ENCODE results near the gene SLC35G3.
A peak's percentile ranks its signal among the peaks of the same experiment; 100 is the strongest.
"Not testable (repeated sequence)": the region's sequence is repeated elsewhere in the genome, so short reads cannot be mapped to it uniquely, and the experiment has no call there.

SLC35G3 gene

DNA sequence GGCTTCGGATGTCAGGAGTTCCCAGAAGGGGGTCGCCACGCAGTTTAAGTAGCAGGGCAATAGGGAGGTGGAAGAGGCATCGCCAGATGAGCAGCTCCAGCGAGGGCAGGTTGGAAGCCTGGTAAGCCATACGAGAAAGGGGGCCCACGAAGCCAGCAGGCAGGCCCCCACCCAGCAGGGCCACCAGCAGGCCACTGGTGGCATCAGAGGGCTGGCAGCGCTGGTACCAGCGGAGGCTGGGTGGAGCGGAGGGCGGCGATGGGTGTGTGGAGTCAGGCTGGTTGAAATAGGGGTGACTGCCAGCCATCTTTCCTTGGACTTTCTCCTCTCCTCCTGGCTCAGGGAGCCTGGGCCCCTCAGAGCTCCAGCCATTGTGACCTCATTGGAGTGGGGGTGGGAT, at the start of gene SLC35G3:
SLC35G3 (minus strand) TSS at position 393 of the 400 bp plus-strand sequence; CDS start at position 307, 86 bp downstream.
- DNase-seq (ENCODE audit: low read depth, low spot score): not testable (repeated sequence)

DNA sequence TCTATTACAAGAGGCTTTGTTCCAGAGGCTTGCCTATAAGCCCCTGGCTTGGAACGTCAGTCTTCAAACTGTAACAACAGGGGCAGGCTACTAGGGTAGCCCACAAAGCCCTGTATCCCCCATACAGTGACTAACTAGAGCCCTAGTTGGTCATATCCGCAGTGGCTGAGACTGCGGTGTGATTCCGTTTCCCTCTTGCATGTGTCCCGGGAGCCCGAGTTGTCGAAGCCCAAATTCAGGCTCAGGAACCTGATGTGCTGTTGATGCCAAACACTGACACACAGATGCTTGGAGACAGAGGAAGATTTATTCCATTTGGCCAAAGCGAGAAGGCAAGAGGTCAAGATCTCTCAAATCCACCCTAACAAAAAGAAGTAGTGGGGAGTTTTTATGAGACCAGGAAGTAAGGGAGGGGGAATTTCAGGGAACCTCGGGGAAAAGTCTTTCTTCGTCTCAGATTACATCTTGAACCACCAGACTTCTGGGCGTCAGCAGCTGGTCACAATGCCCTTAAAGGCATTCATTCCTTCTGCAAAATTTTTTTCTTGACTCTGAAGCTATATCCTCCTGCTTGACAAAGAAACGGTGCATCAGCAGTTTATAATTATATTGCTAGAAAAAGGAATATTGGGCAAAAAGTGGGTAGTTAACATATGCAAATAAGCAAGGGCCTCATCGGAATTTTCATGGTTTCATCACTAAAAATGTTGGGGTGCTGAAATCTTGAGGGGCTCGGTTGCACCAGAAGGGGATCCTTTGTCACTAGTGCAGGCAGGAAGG, 49.6 kb upstream of the SLC35G3 start:
- DNase-seq (ENCODE audit: low read depth, low spot score): no peak

DNA sequence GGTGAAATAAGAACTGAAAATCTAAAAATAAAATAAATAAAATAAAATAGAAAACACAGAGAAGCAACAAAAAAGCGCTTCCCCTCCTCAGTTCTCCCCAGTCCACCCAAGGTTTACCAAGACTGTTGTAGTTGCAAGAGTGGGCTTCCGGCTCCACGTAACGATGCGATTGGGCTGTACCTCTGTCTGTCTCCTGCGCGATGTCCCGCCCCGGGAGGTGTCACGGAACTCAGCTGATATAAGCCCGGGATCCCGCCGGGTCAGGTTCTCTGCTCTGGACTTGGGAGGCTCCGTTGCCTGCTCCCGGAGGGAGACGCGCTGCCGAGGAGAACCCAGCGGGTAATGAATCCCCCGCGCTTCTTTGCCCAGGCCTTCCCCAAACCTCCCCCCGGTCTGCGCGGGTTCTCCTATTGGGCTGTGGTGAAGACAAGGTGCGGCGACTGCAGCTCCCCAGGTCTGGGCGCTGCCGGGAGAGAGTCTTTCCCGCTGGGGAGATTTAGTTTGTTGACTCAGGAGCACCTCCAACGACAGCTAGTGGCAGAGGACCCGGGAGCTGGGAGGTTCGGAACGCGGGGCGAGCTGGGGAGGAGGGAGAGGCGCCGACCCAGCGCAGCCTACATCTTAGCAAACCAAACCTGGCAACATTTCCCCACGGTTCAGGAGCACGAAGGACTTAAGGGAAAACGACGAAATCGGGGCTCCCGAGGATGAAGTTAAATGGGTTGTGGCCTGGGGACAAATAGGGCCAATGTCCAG, 48.8 kb upstream of the SLC35G3 start, which contains the start of gene SLFN5:
SLFN5 (plus strand) TSS at position 268 of the 756 bp plus-strand sequence. CDS start 15,619 bp downstream, outside the sequence.
- DNase-seq (ENCODE audit: low read depth, low spot score): peak; percentile 86

DNA sequence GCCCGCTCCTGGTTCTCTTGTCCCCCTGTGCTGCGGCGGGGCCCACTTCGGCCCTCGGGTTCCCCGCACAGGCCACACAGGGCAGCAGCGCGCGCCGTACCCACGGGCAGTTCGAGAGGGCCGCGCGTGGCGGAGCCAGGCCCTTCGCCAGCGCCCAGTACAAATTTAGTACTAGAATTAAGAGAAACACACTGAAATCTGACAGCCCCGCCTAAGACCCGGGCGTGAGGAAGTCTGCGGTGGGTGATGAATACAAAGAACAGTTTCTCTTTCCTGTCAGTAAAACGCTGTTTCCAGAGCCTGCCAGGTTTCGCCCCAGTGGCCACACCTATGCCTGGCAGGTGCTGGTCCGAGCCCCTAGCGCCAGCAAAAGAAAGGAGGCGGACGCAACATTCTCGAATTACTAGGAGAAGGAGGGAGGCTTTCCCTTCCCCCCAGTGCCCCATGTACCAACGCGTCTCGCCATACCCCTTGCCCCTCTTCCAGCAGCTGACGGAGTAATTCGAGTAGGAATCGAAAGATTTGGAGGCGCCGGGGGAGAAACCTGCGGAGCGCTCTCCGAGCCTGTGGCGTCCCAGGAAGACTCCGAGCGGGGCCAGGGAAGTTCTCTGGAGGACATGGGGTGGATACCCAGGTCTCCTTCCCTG, 48.1 kb upstream of the SLC35G3 start:
- DNase-seq (ENCODE audit: low read depth, low spot score): peak; percentile 69

DNA sequence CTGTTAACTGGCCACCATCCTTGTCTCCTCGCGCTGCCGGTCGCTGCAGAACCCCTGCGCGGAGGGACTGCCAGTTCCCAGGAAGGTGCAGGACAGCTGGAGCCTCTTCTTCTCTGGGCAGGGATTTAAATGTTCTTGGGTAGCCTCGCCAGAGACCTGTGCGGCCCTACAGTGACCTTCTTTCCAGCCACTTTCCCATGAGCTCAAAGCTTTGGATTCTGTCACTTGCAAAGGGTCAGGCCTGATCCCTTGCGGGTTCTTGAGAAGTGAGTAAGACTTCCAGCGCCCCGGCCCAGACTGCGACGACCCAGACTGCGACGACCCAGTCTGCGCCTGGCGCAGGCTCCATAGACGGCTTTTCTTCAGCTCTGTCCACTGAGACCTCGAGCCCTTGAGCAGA, 47.3 kb upstream of the SLC35G3 start:
- DNase-seq (ENCODE audit: low read depth, low spot score): no peak

DNA sequence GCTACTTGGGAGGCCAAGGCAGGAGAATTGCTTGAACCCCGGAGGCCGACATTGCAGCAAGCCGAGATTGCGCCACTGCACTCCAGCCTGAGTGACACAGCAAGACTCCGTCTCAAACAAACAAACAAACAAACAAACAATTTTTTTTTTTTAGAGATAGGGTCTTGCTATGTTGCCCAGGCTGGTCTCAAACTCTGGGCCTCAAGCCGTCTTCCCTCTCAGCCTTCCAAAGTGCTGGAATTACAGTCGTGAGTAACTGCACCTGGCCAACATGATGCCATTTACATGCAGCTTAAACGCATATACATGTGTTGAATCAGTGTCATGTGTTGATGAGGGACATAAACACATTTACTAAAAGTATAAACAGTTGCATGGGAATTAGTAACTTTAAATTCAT, 46.7 kb upstream of the SLC35G3 start:
- DNase-seq (ENCODE audit: low read depth, low spot score): no peak

DNA sequence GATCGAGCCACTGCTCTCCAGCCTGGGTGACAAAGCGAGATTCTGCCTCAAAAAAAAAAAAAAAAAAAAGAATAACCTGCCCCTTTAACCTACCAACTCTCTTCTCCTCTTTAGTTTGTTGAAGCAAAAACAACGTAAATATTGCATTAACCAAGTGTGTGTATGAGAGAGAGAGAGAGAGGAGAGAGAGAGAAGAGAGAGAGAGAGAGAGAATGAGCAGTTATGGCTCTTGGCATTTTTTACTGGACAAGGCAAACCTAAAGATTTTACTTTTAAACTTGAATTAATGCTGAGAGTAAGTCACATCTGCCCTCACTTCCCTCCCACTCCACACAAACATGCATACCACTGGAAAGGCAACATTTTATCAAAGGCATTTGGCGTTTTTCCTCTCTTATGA, 45.6 kb upstream of the SLC35G3 start:
- no peak for DNase-seq (ENCODE audit: low read depth, low spot score)

DNA sequence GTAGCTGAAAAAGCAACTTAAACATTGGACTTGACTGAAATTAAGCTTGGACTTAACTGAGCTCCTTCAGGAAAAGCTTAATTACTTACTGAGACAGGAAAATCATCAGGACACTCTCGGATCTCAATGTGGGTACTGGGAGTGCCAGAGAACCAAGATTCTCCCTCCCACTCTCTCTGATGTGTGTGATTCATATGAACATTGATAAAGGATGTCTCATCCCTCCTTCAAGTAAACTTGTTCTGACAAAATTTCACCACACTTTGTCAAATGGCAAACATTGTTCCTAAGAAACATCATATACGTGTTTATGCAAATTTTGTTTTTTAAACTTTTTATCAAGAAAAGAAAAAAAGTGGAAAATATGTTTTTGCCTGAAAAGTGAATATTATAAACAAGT, 44.6 kb upstream of the SLC35G3 start:
- no peak for DNase-seq (ENCODE audit: low read depth, low spot score)

DNA sequence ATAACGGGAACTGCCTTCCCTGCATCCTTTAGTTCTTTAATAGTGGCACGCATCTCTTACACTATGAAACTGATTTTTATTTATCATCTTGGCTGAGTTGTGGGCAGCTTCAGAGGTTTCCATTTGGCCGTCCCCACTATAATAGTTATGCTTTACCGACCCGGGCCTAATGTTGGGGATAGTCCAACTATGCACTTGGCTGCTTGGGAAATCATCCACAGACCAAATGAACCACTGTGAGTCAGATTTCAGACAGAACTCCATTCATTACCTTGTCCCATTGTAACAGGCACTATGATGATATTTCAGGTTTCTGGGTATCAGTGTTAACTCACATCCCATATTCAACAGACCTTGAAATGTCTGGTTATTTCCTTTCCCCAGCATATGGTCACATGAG, 42.6 kb upstream of the SLC35G3 start:
- DNase-seq (ENCODE audit: low read depth, low spot score): no peak

DNA sequence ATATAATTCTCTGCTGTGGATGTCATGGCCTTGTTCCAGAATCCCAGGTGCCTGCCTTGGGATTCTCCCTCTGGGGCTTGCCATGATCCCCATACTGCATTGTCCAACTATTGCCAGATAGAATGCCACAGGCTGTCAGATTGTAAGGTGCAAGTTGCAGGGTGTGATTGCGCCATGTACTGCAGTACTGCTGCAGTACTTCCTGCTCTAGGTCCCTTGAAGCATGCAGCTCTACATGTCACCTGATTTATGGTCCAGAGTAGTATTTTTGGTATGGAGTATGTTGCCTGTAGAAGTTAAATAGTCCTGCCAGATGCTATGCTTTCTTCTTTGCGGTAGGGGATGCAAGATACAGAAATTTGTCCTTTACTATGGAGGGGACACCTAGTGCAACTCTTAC, 41.7 kb upstream of the SLC35G3 start:
- DNase-seq (ENCODE audit: low read depth, low spot score): no peak

DNA sequence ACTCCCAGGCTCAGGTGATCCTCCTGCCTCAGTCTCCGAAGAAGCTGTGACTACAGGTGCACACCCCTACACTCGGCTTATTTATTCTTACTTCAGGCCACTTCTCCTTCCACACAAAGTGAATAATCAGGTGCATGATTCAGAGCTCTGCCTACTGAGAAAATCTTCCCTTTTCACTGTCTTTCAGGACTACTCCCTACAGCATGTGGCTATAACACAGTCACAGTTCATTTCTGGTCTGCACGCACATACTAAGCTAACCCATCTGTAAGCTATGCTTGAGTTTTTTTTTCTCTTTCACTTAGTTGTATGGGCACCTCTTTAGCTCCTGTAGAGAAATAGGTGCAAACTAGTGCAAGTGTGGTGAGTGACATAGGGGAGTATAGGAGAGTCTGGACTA, 41.1 kb upstream of the SLC35G3 start:
- DNase-seq (ENCODE audit: low read depth, low spot score): no peak

DNA sequence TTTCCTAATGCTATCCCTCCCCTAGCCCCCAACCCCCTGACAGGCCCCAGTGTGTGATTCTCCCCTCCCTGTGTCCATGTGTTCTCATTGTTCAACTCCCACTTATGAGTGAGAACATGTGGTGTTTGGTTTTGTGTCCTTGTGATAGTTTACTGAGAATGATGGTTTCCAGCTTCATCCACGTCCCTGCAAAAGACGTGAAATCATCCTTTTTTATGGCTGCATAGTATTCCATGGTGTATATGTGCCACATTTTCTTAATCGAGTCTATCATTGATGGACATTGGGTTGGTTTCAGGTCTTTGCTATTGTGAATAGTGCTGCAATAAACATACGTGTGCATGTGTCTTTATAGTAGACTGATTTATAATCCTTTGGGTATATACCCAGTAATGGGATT, 40.1 kb upstream of the SLC35G3 start:
- not testable (repeated sequence) for DNase-seq (ENCODE audit: low read depth, low spot score)

DNA sequence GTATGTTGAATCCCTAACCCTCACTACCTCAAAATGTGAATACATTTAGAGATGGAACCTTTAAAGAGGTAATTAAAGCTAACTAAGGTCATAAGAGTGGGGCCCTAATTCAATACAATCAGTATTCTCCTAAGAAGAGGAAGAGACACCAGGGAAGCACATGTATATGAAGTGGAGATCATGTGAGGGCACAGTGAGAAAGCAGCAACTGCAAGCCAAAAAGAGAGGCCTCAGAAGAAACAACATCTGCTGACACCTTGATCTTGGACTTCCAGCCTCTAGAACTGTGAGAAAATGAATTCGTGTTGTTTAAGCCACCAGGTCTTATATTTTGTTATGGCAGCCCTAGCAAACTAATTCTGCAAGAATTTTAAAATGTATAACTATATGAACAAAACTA, 35.4 kb upstream of the SLC35G3 start:
- DNase-seq (ENCODE audit: low read depth, low spot score): no peak

DNA sequence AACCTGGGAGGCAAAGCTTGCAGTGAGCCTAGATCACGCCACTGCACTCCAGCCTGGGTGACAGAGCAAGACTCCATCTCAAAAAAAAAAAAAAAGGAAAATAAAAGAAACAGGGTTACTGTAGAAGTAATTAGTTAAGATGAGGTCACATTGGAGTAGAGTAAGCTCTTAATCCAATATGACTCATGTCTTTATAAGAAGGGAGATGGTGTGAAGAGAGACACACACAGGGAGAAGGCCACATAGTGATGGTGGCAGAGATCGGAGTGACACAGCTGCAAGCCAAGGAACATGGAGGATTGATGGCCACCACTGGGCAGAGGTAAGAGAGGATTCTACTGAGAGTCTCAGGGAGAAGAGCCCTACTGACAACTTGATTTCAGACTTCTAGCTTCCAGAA, 33.4 kb upstream of the SLC35G3 start:
- DNase-seq (ENCODE audit: low read depth, low spot score): no peak

DNA sequence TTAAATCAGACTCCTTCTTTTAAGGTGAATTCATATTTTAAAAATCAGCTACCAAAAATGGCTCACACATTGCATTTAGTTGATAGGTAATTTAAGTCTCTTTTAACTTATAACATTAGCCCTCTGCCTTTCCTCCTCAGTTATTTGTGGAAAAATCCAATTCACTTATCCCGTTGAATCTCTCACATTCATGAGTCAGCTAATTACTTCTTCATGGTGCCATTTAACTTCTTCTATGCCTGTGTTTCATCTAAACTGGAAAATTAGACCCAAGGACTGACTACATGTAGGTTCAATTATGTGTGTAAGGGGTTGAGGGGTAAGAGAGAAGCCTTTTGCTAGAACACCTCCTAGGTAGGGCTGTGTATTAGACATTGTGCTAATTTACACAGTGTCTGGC, 30.2 kb upstream of the SLC35G3 start:
- DNase-seq (ENCODE audit: low read depth, low spot score): no peak

DNA sequence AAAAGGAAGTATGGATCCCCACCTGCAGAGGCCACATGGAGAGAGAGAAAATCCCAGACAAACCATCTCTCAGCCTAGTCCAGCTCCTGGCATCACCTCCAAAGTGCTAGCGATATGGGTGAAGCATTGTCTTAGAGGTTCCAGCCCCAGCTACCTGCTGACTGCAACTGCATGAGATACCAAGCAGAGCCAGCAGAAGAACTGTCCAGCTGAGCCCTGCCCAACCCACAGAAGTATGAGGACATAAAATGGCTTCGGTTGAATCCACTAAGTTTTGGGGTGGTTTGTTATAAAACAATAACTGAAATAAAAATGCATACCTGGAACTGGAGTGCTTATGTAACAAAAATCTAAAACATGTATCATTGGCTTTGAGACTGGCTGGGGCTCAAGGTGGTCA, 28.3 kb upstream of the SLC35G3 start:
- no peak for DNase-seq (ENCODE audit: low read depth, low spot score)

DNA sequence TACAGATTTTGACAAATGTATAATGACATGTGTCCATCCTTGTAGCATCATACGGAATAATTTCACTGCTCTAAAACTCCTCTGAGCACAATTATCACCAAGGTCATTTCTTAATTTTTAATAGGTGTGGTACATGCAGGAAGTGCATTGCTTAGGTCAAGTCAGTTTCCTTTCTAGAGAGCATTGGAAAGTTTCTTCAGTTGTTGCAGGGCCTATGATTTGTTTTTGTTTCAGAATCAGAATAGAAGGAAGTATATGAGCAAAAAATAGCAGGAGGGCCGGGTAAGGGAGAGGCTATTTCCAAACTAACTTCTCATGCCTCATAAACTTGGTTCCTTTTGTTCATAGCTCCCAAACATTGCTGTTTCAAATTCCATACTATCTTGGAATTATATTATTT, 24.7 kb upstream of the SLC35G3 start:
- no peak for DNase-seq (ENCODE audit: low read depth, low spot score)

DNA sequence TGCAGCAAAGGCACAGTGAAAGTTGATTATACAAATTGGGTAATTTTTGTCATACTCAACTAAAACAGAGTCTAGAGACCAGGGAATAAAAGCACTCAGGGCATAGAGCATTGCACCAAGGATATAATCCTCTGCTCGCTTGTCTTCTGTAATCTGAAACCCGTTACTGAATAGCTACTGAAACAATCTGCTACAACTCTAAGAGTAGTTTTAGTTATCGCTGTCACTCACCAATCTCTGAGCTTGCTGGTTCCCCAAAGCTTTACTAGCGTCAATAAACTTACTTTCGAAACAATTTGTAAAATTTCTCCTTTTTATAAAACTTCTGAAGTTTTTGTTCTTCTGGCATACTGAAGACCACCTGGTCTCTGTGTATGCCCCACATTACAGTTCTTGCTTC, 22.9 kb upstream of the SLC35G3 start:
- DNase-seq (ENCODE audit: low read depth, low spot score): no peak

DNA sequence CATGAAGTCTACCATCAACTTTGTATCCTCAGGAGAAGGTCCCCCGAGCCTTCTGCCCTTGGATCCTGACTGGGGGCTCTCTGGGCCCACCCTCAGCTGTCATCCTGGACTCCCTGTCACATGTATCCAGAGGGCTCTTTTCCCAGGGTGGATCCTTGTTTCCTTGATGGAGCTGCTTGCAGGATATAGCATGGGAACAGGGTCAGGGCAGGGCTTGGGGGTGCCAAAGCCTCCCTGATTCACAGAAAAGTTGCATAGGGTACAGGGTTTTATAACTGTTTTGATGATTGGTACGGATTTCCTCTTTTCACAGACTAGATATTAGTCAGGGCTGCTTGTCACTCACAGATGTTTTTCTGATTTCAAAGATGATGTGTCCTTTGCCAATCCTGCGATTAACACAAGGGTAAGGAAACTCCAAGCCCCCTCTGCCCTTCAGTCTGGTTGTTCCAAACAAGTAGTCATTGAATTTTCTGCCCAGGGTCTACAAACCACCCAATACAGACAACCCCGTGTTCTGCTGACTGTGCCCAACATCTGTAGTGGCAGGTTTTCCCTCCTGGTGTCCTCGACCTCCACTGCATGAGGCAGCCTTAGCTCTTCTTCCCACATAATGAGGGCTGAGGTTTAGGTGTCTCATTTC, 20.6 kb upstream of the SLC35G3 start:
- no peak for DNase-seq (ENCODE audit: low read depth, low spot score)

DNA sequence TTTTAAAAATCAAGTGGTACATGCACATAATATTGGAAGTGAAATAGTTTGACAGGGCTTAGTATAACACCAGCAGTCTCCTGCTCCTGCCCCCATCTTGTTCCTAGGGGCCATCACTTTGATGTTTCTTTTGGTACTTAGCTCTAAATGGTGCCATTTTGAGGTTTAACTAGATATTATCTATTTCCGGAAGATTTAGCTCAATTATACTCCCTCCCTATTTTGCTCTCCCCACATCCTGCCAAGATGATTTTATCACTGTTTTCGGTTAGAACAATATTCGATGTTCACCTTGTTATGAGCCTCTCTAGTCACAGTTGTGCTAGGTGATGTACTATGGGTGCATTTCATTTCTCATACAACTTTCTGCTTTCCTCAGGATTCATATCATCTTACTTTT, 20.0 kb upstream of the SLC35G3 start:
- peak; percentile 34 for DNase-seq (ENCODE audit: low read depth, low spot score)

DNA sequence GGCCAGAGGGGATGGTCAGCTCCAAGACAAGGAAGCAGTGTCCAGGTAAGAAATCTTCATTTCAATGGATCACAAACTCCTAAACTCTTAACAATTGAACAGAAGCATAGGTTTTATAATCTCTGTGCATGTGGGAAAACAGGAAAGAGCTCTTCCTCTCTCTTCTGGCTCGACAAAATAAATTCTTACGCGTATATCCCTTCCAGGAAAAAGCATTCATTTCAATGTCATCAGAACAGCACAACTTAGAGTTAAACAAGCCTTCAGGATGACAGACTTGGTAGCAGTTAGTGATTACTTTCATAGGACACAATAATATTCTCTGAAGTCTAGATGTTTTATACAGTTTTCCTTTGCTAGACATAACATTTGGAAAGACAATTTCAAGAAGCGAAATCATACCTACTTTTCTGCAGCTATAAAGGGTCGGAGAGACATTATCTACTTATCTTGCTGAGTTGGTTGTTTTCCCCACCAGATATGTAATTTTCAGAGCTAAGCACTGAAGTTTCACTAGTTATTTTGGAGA, 19.3 kb upstream of the SLC35G3 start:
- no peak for DNase-seq (ENCODE audit: low read depth, low spot score)

DNA sequence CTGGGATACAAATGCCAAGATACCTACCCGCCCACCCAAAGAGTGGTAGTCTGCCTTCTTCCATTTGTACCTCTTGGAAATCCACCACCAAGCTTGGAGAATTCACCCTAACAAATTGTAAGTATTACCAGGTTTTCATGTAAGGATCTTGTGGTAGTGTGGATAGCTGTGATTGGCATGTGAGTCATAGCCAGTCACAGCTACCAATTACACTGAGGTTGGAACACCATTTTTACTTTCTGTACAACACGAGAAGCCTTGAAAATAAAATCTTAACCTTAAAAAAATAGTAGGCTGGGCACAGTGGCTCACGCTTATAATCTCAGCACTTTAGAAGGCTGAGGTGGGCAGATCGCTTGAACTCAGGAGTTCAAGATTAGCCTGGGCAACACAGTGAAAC, 18.5 kb upstream of the SLC35G3 start:
- no peak for DNase-seq (ENCODE audit: low read depth, low spot score)

All from activated CD4-positive, CD25-positive, alpha-beta regulatory T cell treated with anti-CD3 and anti-CD28 coated beads, Interleukin-2, amount 50 U/mL, for 16 hours (primary cell).